Peyer's patch (tissue), 4 donors: ENCODE results near the gene PAQR9. TPM values are rescaled to one million over a fixed set of nuclear protein-coding genes. Genes with fewer than 3 reads are reported as not detected.
A peak's percentile ranks its signal among the peaks of the same experiment; 100 is the strongest.

Experiments
- DNase-seq, 3 donors: peaks; one replicate each; pipeline ENCODE4 v3.0.0-alpha.2; 2017 to 2019
- H3K27ac ChIP-seq, 4 donors: fragments of 200-600 bp; sonication (generic); one replicate each; pipeline ENCODE4 v1.5.1; 2016 to 2019
- H3K27me3 ChIP-seq, 2 donors: fragments of 200-600 bp; sonication (generic); one replicate each; pipeline ENCODE4 v1.5.1; 2019
- H3K36me3 ChIP-seq, 3 donors: fragments of 200-600 bp; sonication (generic); one replicate each; pipeline ENCODE4 v1.5.1; 2016 to 2019
- H3K4me1 ChIP-seq, 4 donors: fragments of 200-600 bp; sonication (generic); one replicate each; pipeline ENCODE4 v1.5.1; 2016 to 2019
- H3K4me3 ChIP-seq, 4 donors: fragments of 200-600 bp; sonication (generic); 1 replicate in 3 of 4; 2 replicates in 1 of 4; pipeline ENCODE4 v1.5.1; 2016 to 2019; ENCODE audit warnings: mild to moderate bottlenecking in 1 of 4
- H3K9me3 ChIP-seq, 4 donors: fragments of 200-600 bp; sonication (generic); one replicate each; pipeline ENCODE4 v1.5.1; 2016 to 2019; ENCODE audit warnings: mild to moderate bottlenecking in 1 of 4
- POLR2A ChIP-seq, 2 donors: fragments of 450-650 bp; IDR thresholded peaks; one replicate each; pipeline ENCODE4 v1.5.1; 2017; ENCODE audit warnings: antibody characterized with exemption in 2 of 2, mild to moderate bottlenecking in 2 of 2, moderate library complexity in 2 of 2
- total RNA-seq, 4 donors: library from RNA; depleted of rRNA; stranded (reverse); fragments of >200 nt; gene quantifications; one replicate each; pipeline ENCODE4 v1.1.0, GENCODE V29; 2016
- TF ChIP-seq, protein P1 (sequence below), 6 experiments: fragments of 450-650 bp in 4 of 6; fragments of 200-600 bp in 2 of 6; sonication (generic) in 1 of 6; IDR thresholded peaks; one replicate each; pipeline ENCODE4 v1.5.1; 2017 to 2019; ENCODE audit warnings: antibody characterized with exemption in 6 of 6, mild to moderate bottlenecking in 3 of 6, moderate library complexity in 1 of 6

The PAQR9 gene
- total RNA-seq, 4 donors from 2014 or later = not detected

DNA sequence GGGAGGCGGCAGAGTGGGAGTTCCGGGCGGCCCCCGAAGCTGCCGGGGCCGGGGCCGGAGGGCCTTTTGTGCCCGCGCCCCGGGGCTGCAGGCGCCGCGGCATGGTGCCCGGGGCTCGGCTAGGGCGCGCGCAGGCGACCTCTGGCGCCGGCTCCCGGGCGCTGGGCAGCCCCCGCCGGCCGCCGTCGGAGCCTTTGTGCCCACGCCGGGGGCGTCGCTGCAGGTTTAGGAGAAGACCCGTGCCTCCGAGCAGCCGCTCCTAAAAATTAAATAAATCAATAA, 299 bp downstream of the PAQR9 start:
- H3K27ac ChIP-seq = no peak overlapping the region
- H3K36me3 ChIP-seq = no peaks in the 10 kb centered on the region
- no peak for TF ChIP-seq POLR2A (IDR thresholded peaks at IDR 0.05)
- TF ChIP-seq, protein P1, sequence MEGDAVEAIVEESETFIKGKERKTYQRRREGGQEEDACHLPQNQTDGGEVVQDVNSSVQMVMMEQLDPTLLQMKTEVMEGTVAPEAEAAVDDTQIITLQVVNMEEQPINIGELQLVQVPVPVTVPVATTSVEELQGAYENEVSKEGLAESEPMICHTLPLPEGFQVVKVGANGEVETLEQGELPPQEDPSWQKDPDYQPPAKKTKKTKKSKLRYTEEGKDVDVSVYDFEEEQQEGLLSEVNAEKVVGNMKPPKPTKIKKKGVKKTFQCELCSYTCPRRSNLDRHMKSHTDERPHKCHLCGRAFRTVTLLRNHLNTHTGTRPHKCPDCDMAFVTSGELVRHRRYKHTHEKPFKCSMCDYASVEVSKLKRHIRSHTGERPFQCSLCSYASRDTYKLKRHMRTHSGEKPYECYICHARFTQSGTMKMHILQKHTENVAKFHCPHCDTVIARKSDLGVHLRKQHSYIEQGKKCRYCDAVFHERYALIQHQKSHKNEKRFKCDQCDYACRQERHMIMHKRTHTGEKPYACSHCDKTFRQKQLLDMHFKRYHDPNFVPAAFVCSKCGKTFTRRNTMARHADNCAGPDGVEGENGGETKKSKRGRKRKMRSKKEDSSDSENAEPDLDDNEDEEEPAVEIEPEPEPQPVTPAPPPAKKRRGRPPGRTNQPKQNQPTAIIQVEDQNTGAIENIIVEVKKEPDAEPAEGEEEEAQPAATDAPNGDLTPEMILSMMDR (IDR thresholded peaks at IDR 0.05) = no peak
- no peak for DNase-seq
- peaks cover 0 to 7% (median 0%) of the 10 kb centered on the region in 4 donors for H3K4me1 ChIP-seq
- peaks cover 0 to 23% of the 10 kb centered on the region in 2 donors for H3K27me3 ChIP-seq
- no peaks in the 10 kb centered on the region for H3K9me3 ChIP-seq
- H3K4me3 ChIP-seq = peak overlapping the region in 3 of 4 donors; percentile 44 to 57 (median 54)

DNA sequence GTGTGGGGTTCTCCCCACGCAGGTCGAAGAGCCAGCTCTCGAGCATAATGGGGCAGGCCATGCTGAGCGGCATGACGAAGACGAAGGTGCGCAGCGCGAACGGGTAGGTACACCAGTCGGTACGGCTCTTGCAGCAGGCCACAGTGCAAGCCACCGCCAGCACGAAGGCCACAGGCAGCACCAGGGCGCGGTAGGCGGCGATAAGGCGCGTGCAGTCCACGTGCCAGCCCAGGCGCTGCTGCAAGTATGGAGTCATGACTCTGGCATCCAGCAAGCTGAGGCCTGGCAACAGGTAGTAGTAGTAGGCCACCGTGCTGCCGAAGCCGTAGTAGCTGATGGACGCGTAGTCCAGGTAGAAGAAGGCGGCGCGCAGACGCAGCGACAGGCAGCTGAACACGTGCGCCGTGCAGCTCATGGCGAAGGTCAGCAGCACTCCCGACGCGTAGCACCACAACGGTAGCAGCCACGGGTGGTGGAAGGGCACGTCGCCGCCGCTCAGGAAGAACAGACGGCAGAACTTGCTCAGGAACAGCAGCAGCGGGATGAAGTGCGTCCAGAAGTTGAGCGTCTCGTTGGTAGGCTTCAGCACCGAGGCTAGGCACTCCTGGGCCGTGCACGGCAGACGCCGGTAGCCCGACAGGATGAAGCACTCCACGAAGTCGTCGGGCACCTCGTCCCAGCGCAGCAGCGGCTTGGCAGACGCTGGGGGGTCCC, 797 bp downstream of the PAQR9 start:
- Histone ChIP-seq H3K36me3 (no peaks in the 10 kb centered on the region), H3K9me3 (no peaks in the 10 kb centered on the region), H3K27ac (no peak overlapping the region), H3K4me1 (peaks cover 0 to 7% (median 0%) of the 10 kb centered on the region in 4 donors), H3K4me3 (peak overlapping the region in 3 of 4 donors; percentile 44 to 57 (median 54)), H3K27me3 (peaks cover 0 to 23% of the 10 kb centered on the region in 2 donors)
- no peak for TF ChIP-seq POLR2A (IDR thresholded peaks at IDR 0.05)
- TF ChIP-seq, protein P1 (IDR thresholded peaks at IDR 0.05) = no peak
- no peak for DNase-seq

DNA sequence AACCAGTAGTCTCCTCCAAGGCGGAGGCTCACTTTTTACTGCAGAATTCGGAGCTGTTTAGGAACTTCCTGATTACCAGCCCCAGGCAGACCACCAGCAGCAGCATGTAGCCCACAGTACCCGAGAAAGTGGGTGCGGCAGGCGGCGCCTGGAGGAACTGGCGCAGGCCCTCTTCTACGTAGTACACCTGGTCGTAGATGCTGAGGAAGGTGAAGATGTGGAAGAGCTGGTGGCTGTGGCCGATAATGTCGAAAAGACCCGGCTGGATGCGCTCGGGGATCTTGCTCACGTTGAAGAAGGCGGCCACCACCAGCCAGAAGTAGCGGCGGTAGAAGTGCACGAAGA, 1.3 kb downstream of the PAQR9 start:
- Histone ChIP-seq H3K4me1 (peaks cover 0 to 7% (median 0%) of the 10 kb centered on the region in 4 donors), H3K27ac (no peak overlapping the region), H3K9me3 (no peaks in the 10 kb centered on the region), H3K36me3 (no peaks in the 10 kb centered on the region), H3K4me3 (no peak overlapping the region), H3K27me3 (peaks cover 0 to 23% of the 10 kb centered on the region in 2 donors)
- TF ChIP-seq POLR2A (IDR thresholded peaks at IDR 0.05) = no peak
- TF ChIP-seq, protein P1 (IDR thresholded peaks at IDR 0.05) = no peak
- no peak for DNase-seq

DNA sequence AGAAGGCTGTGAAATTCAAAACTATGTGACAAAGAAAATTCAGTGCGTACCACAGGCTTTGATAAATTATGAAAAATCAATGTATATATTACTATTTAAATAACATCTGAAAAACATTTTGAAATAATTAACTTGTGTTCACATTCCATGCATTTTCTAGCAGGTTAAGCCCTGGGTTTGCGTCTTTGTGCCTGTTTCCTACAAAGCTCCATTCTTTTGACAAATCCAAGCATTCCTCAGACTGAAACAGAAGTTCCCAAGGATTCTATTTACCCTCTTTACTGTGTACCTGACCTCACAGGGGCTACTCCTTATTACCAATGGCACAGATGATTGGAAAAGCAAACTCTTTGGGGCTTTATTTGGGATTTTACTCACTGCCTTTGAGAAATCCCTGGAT, 1.9 kb downstream of the PAQR9 start:
- H3K36me3 ChIP-seq = no peaks in the 10 kb centered on the region
- DNase-seq = no peak
- TF ChIP-seq POLR2A (IDR thresholded peaks at IDR 0.05) = no peak
- TF ChIP-seq, protein P1 (IDR thresholded peaks at IDR 0.05) = no peak
- H3K4me3 ChIP-seq = no peak overlapping the region
- peaks cover 0 to 7% (median 0%) of the 10 kb centered on the region in 4 donors for H3K4me1 ChIP-seq
- peaks cover 0 to 23% of the 10 kb centered on the region in 2 donors for H3K27me3 ChIP-seq
- H3K27ac ChIP-seq = no peak overlapping the region
- H3K9me3 ChIP-seq = no peaks in the 10 kb centered on the region

DNA sequence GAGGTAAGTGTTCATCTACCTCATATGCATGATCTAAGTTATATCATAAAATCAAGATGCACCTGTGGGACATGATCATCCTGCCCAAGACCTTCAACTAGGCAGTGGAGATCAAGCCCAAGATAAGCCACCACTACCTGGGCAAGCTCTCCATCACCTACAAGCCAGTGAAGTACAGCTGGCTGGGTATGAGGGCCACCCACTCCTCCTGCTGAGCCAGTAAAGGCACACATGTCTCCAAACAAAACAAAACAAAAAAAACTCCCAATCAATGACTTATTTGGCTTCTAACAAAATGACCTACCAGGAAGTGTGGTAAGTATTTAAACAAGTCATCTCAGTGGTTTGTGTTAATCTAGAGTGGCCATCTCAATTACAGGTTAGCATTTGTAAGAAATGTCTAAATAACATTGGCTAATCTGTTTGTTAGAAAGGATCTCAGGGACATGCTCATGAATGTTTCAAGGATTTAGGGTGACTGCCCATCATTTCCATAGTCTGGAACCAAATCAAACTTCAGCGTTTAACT, 3.1 kb downstream of the PAQR9 start:
- Histone ChIP-seq H3K36me3 (no peaks in the 10 kb centered on the region), H3K4me3 (no peak overlapping the region), H3K27ac (no peak overlapping the region), H3K27me3 (peaks cover 0 to 23% of the 10 kb centered on the region in 2 donors), H3K9me3 (no peaks in the 10 kb centered on the region), H3K4me1 (peaks cover 0 to 7% (median 0%) of the 10 kb centered on the region in 4 donors)
- DNase-seq = no peak
- TF ChIP-seq, protein P1 (IDR thresholded peaks at IDR 0.05) = no peak
- no peak for TF ChIP-seq POLR2A (IDR thresholded peaks at IDR 0.05)
